SU-DHL-6 (cell line): Measurements from ENCODE around the gene POLRMT.

Experiments used
- CTCF ChIP-seq: fragments of 200-600 bp; sonication (generic); IDR thresholded peaks from one replicate; pipeline ENCODE4 v1.5.1; 2017; ENCODE audit warnings: antibody characterized with exemption, mild to moderate bottlenecking, low read length, moderate library complexity; ENCODE audit not compliant: insufficient read depth, poor library complexity, severe bottlenecking
- EZH2phosphoT487 ChIP-seq: fragments of 200-600 bp; sonication (generic), shearing (Covaris generic); conservative IDR thresholded peaks from 2 replicates; pipeline ENCODE4 v1.6.1; 2018; ENCODE audit warnings: mild to moderate bottlenecking, antibody characterized with exemption, low read length, moderate library complexity, mixed read lengths

- TF ChIP-seq CTCF (no peak), EZH2phosphoT487 (no peak)
Observed at GRCh38 chr19:644363-644762, 11.0 kb upstream of the POLRMT start.
